Smooth muscle cell (in vitro differentiated cells): ENCODE data around the gene LHPP. TPM values are rescaled to one million over a fixed set of nuclear protein-coding genes. Genes with fewer than 3 reads are reported as not detected.

Experiments
- DNase-seq: peaks from one replicate; lab custom pipeline; 2025; ENCODE audit not compliant: unreplicated experiment; lab: John Stamatoyannopoulos, UW
- H2AFZ ChIP-seq: fragments of 200-600 bp; sonication (generic); 2 replicates; pipeline ENCODE4 v1.6.0; 2016; ENCODE audit warnings: antibody characterized with exemption, low read depth, mild to moderate bottlenecking
- H3F3A ChIP-seq: fragments of 200-600 bp; sonication (generic); 2 replicates; pipeline ENCODE4 v1.6.0; 2017; ENCODE audit warnings: antibody characterized with exemption, low read depth
- H3K27ac ChIP-seq: fragments of 200-600 bp; sonication (generic); 2 replicates; pipeline ENCODE4 v1.5.1; 2016; ENCODE audit warnings: low read depth, mild to moderate bottlenecking
- H3K27me3 ChIP-seq: fragments of 200-600 bp; sonication (generic); 2 replicates; pipeline ENCODE4 v1.6.1; 2016; ENCODE audit warnings: low read depth, mild to moderate bottlenecking
- H3K36me3 ChIP-seq: fragments of 200-600 bp; sonication (generic); 2 replicates; pipeline ENCODE4 v1.5.1; 2016; ENCODE audit warnings: low read depth
- H3K4me1 ChIP-seq: fragments of 200-600 bp; sonication (generic); 2 replicates; pipeline ENCODE4 v1.5.1; 2016; ENCODE audit warnings: low read depth
- H3K4me2 ChIP-seq: fragments of 200-600 bp; sonication (generic); 2 replicates; pipeline ENCODE4 v1.6.0; 2016; ENCODE audit warnings: mild to moderate bottlenecking
- H3K4me3 ChIP-seq: fragments of 200-600 bp; sonication (generic); 2 replicates; pipeline ENCODE4 v1.5.1; 2016; ENCODE audit warnings: mild to moderate bottlenecking
- H3K79me2 ChIP-seq: fragments of 200-600 bp; sonication (generic); 2 replicates; pipeline ENCODE4 v1.6.0; 2016; ENCODE audit warnings: low read depth, mild to moderate bottlenecking
- H3K9ac ChIP-seq: fragments of 200-600 bp; sonication (generic); 2 replicates; pipeline ENCODE4 v1.6.0; 2016; ENCODE audit warnings: low read depth
- H3K9me3 ChIP-seq: fragments of 200-600 bp; sonication (generic); replicated peaks from 2 replicates; pipeline ENCODE4 v1.5.1; 2016; ENCODE audit warnings: low read depth
- H4K20me1 ChIP-seq: fragments of 200-600 bp; sonication (generic); 2 replicates; pipeline ENCODE4 v1.6.0; 2016; ENCODE audit warnings: low read depth
- CTCF ChIP-seq: fragments of 200-600 bp; sonication (generic); IDR thresholded peaks from 2 replicates; pipeline ENCODE4 v1.5.1; 2017; ENCODE audit warnings: borderline replicate concordance, mild to moderate bottlenecking, antibody characterized with exemption; ENCODE audit not compliant: insufficient read depth, poor library complexity, severe bottlenecking
- WGBS: methylation state at CpG from one replicate; pipeline ENCODE4 v1.1.7; 2016; ENCODE audit warnings: low lambda C conversion rate; 5-methylcytosine and 5-hydroxymethylcytosine counted together
- polyA plus RNA-seq: library from polyadenylated mRNA; unstranded; fragments of >200 nt; fragmentation: Nextera tagmentation; extraction: Ambion mirVana; gene quantifications from 2 replicates; pipeline ENCODE4 v1.2.1, GENCODE V29; 2016
- total RNA-seq: library from RNA; depleted of rRNA; stranded (reverse); fragments of >200 nt; gene quantifications from 2 replicates; pipeline ENCODE4 v1.2.3, GENCODE V29; 2014

The LHPP gene
- total and polyA plus RNA-seq, 2 experiments from 2014 or later: 7.6 to 14.0 TPM

GRCh38 chr10:124628676-124629021 is 167.0 kb downstream of the LHPP start:
- H3K79me2 ChIP-seq: no peaks in the 10 kb centered on the region
- peaks cover 80% of the 10 kb centered on the region for H4K20me1 ChIP-seq
- no peak overlapping the region for H3K27ac ChIP-seq
- H3K9me3 ChIP-seq: no peaks in the 10 kb centered on the region
- H3K9ac ChIP-seq: no peak overlapping the region
- TF ChIP-seq CTCF: no peak
- no peaks in the 10 kb centered on the region for H3K27me3 ChIP-seq
- 96% methylated on average over 9 of the region's 9 CpGs for WGBS
- H3K4me2 ChIP-seq: no peak overlapping the region
- no peak overlapping the region for H3K4me3 ChIP-seq
- H3F3A ChIP-seq: no peaks in the 10 kb centered on the region
- H3K4me1 ChIP-seq: peaks cover 6% of the 10 kb centered on the region
- no peak for DNase-seq
- H3K36me3 ChIP-seq: no peaks in the 10 kb centered on the region
- H2AFZ ChIP-seq: no peak overlapping the region

GRCh38 chr10:124629415-124629814 is 167.8 kb downstream of the LHPP start:
- WGBS: 80% methylated on average over 6 of the region's 6 CpGs
- H3K4me3 ChIP-seq: no peak overlapping the region
- H3K79me2 ChIP-seq: peaks cover 4% of the 10 kb centered on the region
- no peak overlapping the region for H3K4me2 ChIP-seq
- no peaks in the 10 kb centered on the region for H3K27me3 ChIP-seq
- H4K20me1 ChIP-seq: peaks cover 74% of the 10 kb centered on the region
- no peak for TF ChIP-seq CTCF
- DNase-seq: no peak
- H3K9me3 ChIP-seq: no peaks in the 10 kb centered on the region
- no peaks in the 10 kb centered on the region for H3F3A ChIP-seq
- H3K9ac ChIP-seq: no peak overlapping the region
- peaks cover 6% of the 10 kb centered on the region for H3K4me1 ChIP-seq
- H3K36me3 ChIP-seq: no peaks in the 10 kb centered on the region
- no peak overlapping the region for H3K27ac ChIP-seq
- no peak overlapping the region for H2AFZ ChIP-seq

- no peak for DNase-seq
- H3K9ac ChIP-seq: no peak overlapping the region
- no peak overlapping the region for H3K4me2 ChIP-seq
- 94% methylated on average over 6 of the region's 6 CpGs for WGBS
- H3K36me3 ChIP-seq: no peaks in the 10 kb centered on the region
- no peaks in the 10 kb centered on the region for H3K27me3 ChIP-seq
- H3F3A ChIP-seq: no peaks in the 10 kb centered on the region
- peaks cover 6% of the 10 kb centered on the region for H3K4me1 ChIP-seq
- peaks cover 72% of the 10 kb centered on the region for H4K20me1 ChIP-seq
- no peak overlapping the region for H2AFZ ChIP-seq
- H3K79me2 ChIP-seq: peaks cover 4% of the 10 kb centered on the region
- no peaks in the 10 kb centered on the region for H3K9me3 ChIP-seq
- no peak for TF ChIP-seq CTCF
- no peak overlapping the region for H3K4me3 ChIP-seq
- no peak overlapping the region for H3K27ac ChIP-seq
These were observed 168.2 kb downstream of the LHPP start for GRCh38 chr10:124629842-124630241.

- no peak overlapping the region for H3K4me2 ChIP-seq
- TF ChIP-seq CTCF: no peak
- H3K4me3 ChIP-seq: no peak overlapping the region
- no peaks in the 10 kb centered on the region for H3K27me3 ChIP-seq
- no peaks in the 10 kb centered on the region for H3K9me3 ChIP-seq
- H3K4me1 ChIP-seq: peaks cover 6% of the 10 kb centered on the region
- 96% methylated on average over 5 of the region's 5 CpGs for WGBS
- no peak overlapping the region for H2AFZ ChIP-seq
- H4K20me1 ChIP-seq: peaks cover 65% of the 10 kb centered on the region
- no peak overlapping the region for H3K9ac ChIP-seq
- H3K36me3 ChIP-seq: no peaks in the 10 kb centered on the region
- peaks cover 4% of the 10 kb centered on the region for H3K79me2 ChIP-seq
- no peak overlapping the region for H3K27ac ChIP-seq
- DNase-seq: no peak
- no peaks in the 10 kb centered on the region for H3F3A ChIP-seq
These were observed 168.9 kb downstream of the LHPP start for GRCh38 chr10:124630551-124630950.
